Stimulated activated CD8-positive, alpha-beta memory T cell treated with anti-CD3 and anti-CD28 coated beads, Interleukin-7, amount 100 ng/mL, for 4 hours (primary cell): ENCODE data around the gene FBXL7.

Experiments used
- DNase-seq, 2 donors: peaks; one replicate each; pipeline ENCODE4 v3.0.0-alpha.2; 2020; ENCODE audit warnings: low read depth in 2 of 2

FBXL7 gene

GRCh38 chr5:15538516-15538915, 38.5 kb downstream of the FBXL7 start:
- DNase-seq, result no peak

GRCh38 chr5:15539951-15540350, 40.0 kb downstream of the FBXL7 start:
- no peak for DNase-seq

- DNase-seq, result no peak
Measured at GRCh38 chr5:15544039-15544438, 44.1 kb downstream of the FBXL7 start.

GRCh38 chr5:15545082-15545481, 45.1 kb downstream of the FBXL7 start:
- no peak for DNase-seq

- no peak for DNase-seq
Measured at GRCh38 chr5:15547261-15547839, 47.4 kb downstream of the FBXL7 start.

GRCh38 chr5:15549961-15550360, 50.0 kb downstream of the FBXL7 start:
- no peak for DNase-seq

GRCh38 chr5:15550502-15551112, 50.6 kb downstream of the FBXL7 start:
- DNase-seq, result no peak

GRCh38 chr5:15551113-15551504, 51.1 kb downstream of the FBXL7 start:
- no peak for DNase-seq

GRCh38 chr5:15554542-15554941, 54.6 kb downstream of the FBXL7 start:
- DNase-seq, result no peak

GRCh38 chr5:15555176-15555575, 55.2 kb downstream of the FBXL7 start:
- DNase-seq, result no peak

GRCh38 chr5:15558240-15558639, 58.3 kb downstream of the FBXL7 start:
- DNase-seq, result no peak

GRCh38 chr5:15558681-15559080, 58.7 kb downstream of the FBXL7 start:
- DNase-seq, result no peak

GRCh38 chr5:15560421-15560820, 60.4 kb downstream of the FBXL7 start:
- DNase-seq, result no peak

GRCh38 chr5:15564523-15564922, 64.5 kb downstream of the FBXL7 start:
- no peak for DNase-seq

GRCh38 chr5:15564957-15565356, 65.0 kb downstream of the FBXL7 start:
- no peak for DNase-seq

- DNase-seq, result no peak
Measured at GRCh38 chr5:15566306-15566705, 66.3 kb downstream of the FBXL7 start.

GRCh38 chr5:15566789-15567188, 66.8 kb downstream of the FBXL7 start:
- no peak for DNase-seq

- DNase-seq, result no peak
Measured at GRCh38 chr5:15570491-15570890, 70.5 kb downstream of the FBXL7 start.

- DNase-seq, result no peak
Measured at GRCh38 chr5:15571081-15571480, 71.1 kb downstream of the FBXL7 start.

- DNase-seq, result no peak
Measured at GRCh38 chr5:15571618-15572017, 71.6 kb downstream of the FBXL7 start.

- DNase-seq, result no peak
Measured at GRCh38 chr5:15573590-15573989, 73.6 kb downstream of the FBXL7 start.

- no peak for DNase-seq
Measured at GRCh38 chr5:15574128-15574527, 74.1 kb downstream of the FBXL7 start.

GRCh38 chr5:15574806-15575325, 74.9 kb downstream of the FBXL7 start:
- DNase-seq, result no peak

- no peak for DNase-seq
Measured at GRCh38 chr5:15575666-15576065, 75.7 kb downstream of the FBXL7 start.
